HEK293 (cell line): Measurements from ENCODE around the gene THSD7A.

ENCODE experiments used
- GFI1B ChIP-seq: fragments of 450-650 bp; formaldehyde crosslinking; IDR thresholded peaks from 2 replicates; pipeline ENCODE4 v1.5.1; 2016; ENCODE audit warnings: missing biosample characterization, missing genetic modification characterization
- INSM2 ChIP-seq: fragments of 450-650 bp; formaldehyde crosslinking; IDR thresholded peaks from 2 replicates; pipeline ENCODE4 v1.5.1; 2016; ENCODE audit warnings: missing biosample characterization, missing genetic modification characterization
- SALL2 ChIP-seq: fragments of 450-650 bp; formaldehyde crosslinking; IDR thresholded peaks from 2 replicates; pipeline ENCODE4 v1.5.0; 2017; ENCODE audit warnings: missing biosample characterization, mild to moderate bottlenecking, missing genetic modification characterization, borderline replicate concordance
- TRIM28 ChIP-seq: IDR thresholded peaks from 2 replicates; pipeline ENCODE4 v1.6.1; 2011; ENCODE audit warnings: low read length, control low read depth, borderline replicate concordance
- ZNF324 ChIP-seq: fragments of 450-650 bp; formaldehyde crosslinking; IDR thresholded peaks from 2 replicates; pipeline ENCODE4 v1.5.1; 2016; ENCODE audit warnings: missing biosample characterization, missing genetic modification characterization
- ZNF366 ChIP-seq: fragments of 450-650 bp; formaldehyde crosslinking; conservative IDR thresholded peaks from 2 replicates; pipeline ENCODE4 v1.5.1; 2016; ENCODE audit warnings: missing biosample characterization, missing genetic modification characterization
- ZNF747 ChIP-seq: fragments of 450-650 bp; formaldehyde crosslinking; IDR thresholded peaks from 2 replicates; pipeline ENCODE4 v1.5.1; 2016; ENCODE audit warnings: missing biosample characterization, missing genetic modification characterization
- ZNF777 ChIP-seq: fragments of 450-650 bp; formaldehyde crosslinking; IDR thresholded peaks from 2 replicates; pipeline ENCODE4 v1.5.1; 2017; ENCODE audit warnings: missing biosample characterization, missing genetic modification characterization, borderline replicate concordance
- TF ChIP-seq, protein P1 (sequence below): fragments of 450-650 bp; formaldehyde crosslinking; IDR thresholded peaks from 2 replicates; pipeline ENCODE4 v1.5.1; 2016; ENCODE audit warnings: missing biosample characterization, missing genetic modification characterization

- TF ChIP-seq TRIM28 (no peak), ZNF777 (no peak), GFI1B (tag by site-specific recombination) (no peak), SALL2 (tag by site-specific recombination) (no peak), ZNF366 (tag by site-specific recombination) (no peak), ZNF747 (tag by site-specific recombination) (no peak), ZNF324 (tag by site-specific recombination) (no peak), INSM2 (tag by site-specific recombination) (no peak)
- TF ChIP-seq, protein P1, sequence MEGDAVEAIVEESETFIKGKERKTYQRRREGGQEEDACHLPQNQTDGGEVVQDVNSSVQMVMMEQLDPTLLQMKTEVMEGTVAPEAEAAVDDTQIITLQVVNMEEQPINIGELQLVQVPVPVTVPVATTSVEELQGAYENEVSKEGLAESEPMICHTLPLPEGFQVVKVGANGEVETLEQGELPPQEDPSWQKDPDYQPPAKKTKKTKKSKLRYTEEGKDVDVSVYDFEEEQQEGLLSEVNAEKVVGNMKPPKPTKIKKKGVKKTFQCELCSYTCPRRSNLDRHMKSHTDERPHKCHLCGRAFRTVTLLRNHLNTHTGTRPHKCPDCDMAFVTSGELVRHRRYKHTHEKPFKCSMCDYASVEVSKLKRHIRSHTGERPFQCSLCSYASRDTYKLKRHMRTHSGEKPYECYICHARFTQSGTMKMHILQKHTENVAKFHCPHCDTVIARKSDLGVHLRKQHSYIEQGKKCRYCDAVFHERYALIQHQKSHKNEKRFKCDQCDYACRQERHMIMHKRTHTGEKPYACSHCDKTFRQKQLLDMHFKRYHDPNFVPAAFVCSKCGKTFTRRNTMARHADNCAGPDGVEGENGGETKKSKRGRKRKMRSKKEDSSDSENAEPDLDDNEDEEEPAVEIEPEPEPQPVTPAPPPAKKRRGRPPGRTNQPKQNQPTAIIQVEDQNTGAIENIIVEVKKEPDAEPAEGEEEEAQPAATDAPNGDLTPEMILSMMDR (tag by site-specific recombination), result no peak
Measured at GRCh38 chr7:11703829-11704228, 128.2 kb downstream of the THSD7A start.
